ENCODE measurements around the gene NDUFC1.
"Not testable (repeated sequence)": the region's sequence is repeated elsewhere in the genome, so short reads cannot be mapped to it uniquely, and the experiment has no call there.

The NDUFC1 gene

GRCh38 chr4:139301821-139302611 lies at the start of gene NDUFC1:
Gene NDUFC1 (minus strand): TSS chr4:139302477. CDS start chr4:139295798, 6,679 bp downstream.
- Histone ChIP-seq H3K9ac (ENCODE audit: low read length) (peak within 1 kb of the TSS; percentile 94), H3K27ac (ENCODE audit: low read depth, low read length) (peak within 1 kb of the TSS; percentile 96), H3K4me3 (ENCODE audit: low read depth in 1 of 2, low read length in 2 of 2) (peak within 1 kb of the TSS; percentile 73 to 97), H3K27me3 (ENCODE audit: control insufficient read depth in 1 of 2, insufficient read depth in 2 of 2, low read length in 2 of 2) (no peaks in the 10 kb centered on the region), H3K9me3 (ENCODE audit: low read length) (no peaks in the 10 kb centered on the region), H3K4me1 (ENCODE audit: insufficient read depth, low read length) (peaks cover 31% of the 10 kb centered on the region), H3K36me3 (ENCODE audit: insufficient read depth, low read length) (no peaks in the 10 kb centered on the region)

- Histone ChIP-seq H3K9me3 (ENCODE audit: low read length) (no peaks in the 10 kb centered on the region), H3K36me3 (ENCODE audit: insufficient read depth, low read length) (peaks cover 6% of the 10 kb centered on the region), H3K4me1 (ENCODE audit: insufficient read depth, low read length) (no peaks in the 10 kb centered on the region), H3K27ac (ENCODE audit: low read depth, low read length) (no peak overlapping the region), H3K27me3 (ENCODE audit: control insufficient read depth in 1 of 2, insufficient read depth in 2 of 2, low read length in 2 of 2) (no peaks in the 10 kb centered on the region), H3K4me3 (ENCODE audit: low read depth in 1 of 2, low read length in 2 of 2) (no peak overlapping the region), H3K9ac (ENCODE audit: low read length) (no peak overlapping the region)
These were observed 35.3 kb upstream of the NDUFC1 start for GRCh38 chr4:139337612-139338011.

GRCh38 chr4:139333046-139333445 lies 30.8 kb upstream of the NDUFC1 start:
- peaks cover 13% of the 10 kb centered on the region for H3K4me1 ChIP-seq (ENCODE audit: insufficient read depth, low read length)
- no peaks in the 10 kb centered on the region for H3K9me3 ChIP-seq (ENCODE audit: low read length)
- H3K36me3 ChIP-seq (ENCODE audit: insufficient read depth, low read length) = peaks cover 4% of the 10 kb centered on the region
- H3K27ac ChIP-seq (ENCODE audit: low read depth, low read length) = no peak overlapping the region
- H3K9ac ChIP-seq (ENCODE audit: low read length) = no peak overlapping the region
- H3K4me3 ChIP-seq (ENCODE audit: low read depth in 1 of 2, low read length in 2 of 2) = no peak overlapping the region
- H3K27me3 ChIP-seq (ENCODE audit: control insufficient read depth in 1 of 2, insufficient read depth in 2 of 2, low read length in 2 of 2) = no peaks in the 10 kb centered on the region

GRCh38 chr4:139331185-139331584 lies 28.9 kb upstream of the NDUFC1 start:
- Histone ChIP-seq H3K27me3 (ENCODE audit: control insufficient read depth in 1 of 2, insufficient read depth in 2 of 2, low read length in 2 of 2) (no peaks in the 10 kb centered on the region), H3K9ac (ENCODE audit: low read length) (no peak overlapping the region), H3K9me3 (ENCODE audit: low read length) (no peaks in the 10 kb centered on the region), H3K36me3 (ENCODE audit: insufficient read depth, low read length) (peaks cover 4% of the 10 kb centered on the region), H3K27ac (ENCODE audit: low read depth, low read length) (no peak overlapping the region), H3K4me3 (ENCODE audit: low read depth in 1 of 2, low read length in 2 of 2) (no peak overlapping the region), H3K4me1 (ENCODE audit: insufficient read depth, low read length) (peaks cover 13% of the 10 kb centered on the region)

DNA sequence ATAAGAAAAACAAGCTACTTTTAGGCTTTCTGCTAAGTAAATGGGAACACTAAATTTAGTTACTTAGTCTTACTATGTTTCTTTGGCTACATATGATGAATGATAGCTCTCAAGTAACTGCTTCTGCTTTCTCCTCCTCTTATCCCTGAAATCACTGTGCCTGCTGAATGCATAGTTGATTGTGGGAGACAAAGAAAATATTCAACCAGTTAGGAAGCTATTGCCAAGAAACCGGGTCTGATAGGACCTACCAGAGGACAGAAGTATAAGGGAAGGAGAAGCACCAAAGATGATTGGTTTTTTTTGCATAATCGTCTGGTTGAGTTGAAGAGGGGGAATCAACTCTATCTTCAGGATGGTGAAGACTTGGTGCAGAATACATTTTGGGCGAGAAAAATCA lies 28.0 kb upstream of the NDUFC1 start:
- H3K9ac ChIP-seq (ENCODE audit: low read length) = no peak overlapping the region
- H3K4me1 ChIP-seq (ENCODE audit: insufficient read depth, low read length) = peaks cover 13% of the 10 kb centered on the region
- H3K4me3 ChIP-seq (ENCODE audit: low read depth in 1 of 2, low read length in 2 of 2) = no peak overlapping the region
- H3K36me3 ChIP-seq (ENCODE audit: insufficient read depth, low read length) = peaks cover 4% of the 10 kb centered on the region
- H3K27me3 ChIP-seq (ENCODE audit: control insufficient read depth in 1 of 2, insufficient read depth in 2 of 2, low read length in 2 of 2) = no peaks in the 10 kb centered on the region
- no peaks in the 10 kb centered on the region for H3K9me3 ChIP-seq (ENCODE audit: low read length)
- H3K27ac ChIP-seq (ENCODE audit: low read depth, low read length) = no peak overlapping the region

DNA sequence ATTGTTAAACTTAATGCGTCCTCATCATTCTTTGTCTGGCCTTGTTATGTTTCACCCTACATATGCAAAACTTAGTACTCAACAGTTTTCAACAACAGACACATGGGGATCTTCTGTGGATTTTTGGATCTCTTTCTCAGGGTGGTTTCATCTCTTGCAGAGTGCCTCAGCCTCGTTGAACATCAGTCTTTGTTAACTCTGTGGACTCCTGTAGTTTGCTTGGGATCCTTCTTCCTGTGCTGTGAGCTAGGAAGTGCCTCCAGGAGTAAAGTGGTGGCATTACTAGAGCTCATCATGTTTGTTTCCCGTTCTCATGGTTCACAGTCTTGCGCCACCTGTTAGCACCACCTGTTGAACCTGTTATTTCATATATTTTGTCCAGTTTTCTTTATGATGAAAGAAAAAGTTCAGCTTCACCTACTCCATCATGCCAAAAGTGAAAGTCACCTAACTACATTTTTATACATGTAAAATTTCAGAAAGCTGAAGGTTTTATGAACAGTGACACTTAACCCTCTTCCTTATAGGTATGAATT lies 27.5 kb upstream of the NDUFC1 start:
- no peak overlapping the region for H3K4me3 ChIP-seq (ENCODE audit: low read depth in 1 of 2, low read length in 2 of 2)
- H3K27me3 ChIP-seq (ENCODE audit: control insufficient read depth in 1 of 2, insufficient read depth in 2 of 2, low read length in 2 of 2) = no peaks in the 10 kb centered on the region
- peaks cover 13% of the 10 kb centered on the region for H3K4me1 ChIP-seq (ENCODE audit: insufficient read depth, low read length)
- H3K27ac ChIP-seq (ENCODE audit: low read depth, low read length) = no peak overlapping the region
- H3K36me3 ChIP-seq (ENCODE audit: insufficient read depth, low read length) = peaks cover 4% of the 10 kb centered on the region
- H3K9ac ChIP-seq (ENCODE audit: low read length) = no peak overlapping the region
- H3K9me3 ChIP-seq (ENCODE audit: low read length) = no peaks in the 10 kb centered on the region

GRCh38 chr4:139324620-139325019 lies 22.3 kb upstream of the NDUFC1 start:
- no peaks in the 10 kb centered on the region for H3K9me3 ChIP-seq (ENCODE audit: low read length)
- no peak overlapping the region for H3K27ac ChIP-seq (ENCODE audit: low read depth, low read length)
- H3K9ac ChIP-seq (ENCODE audit: low read length) = no peak overlapping the region
- H3K4me3 ChIP-seq (ENCODE audit: low read depth in 1 of 2, low read length in 2 of 2) = no peak overlapping the region
- H3K27me3 ChIP-seq (ENCODE audit: control insufficient read depth in 1 of 2, insufficient read depth in 2 of 2, low read length in 2 of 2) = no peaks in the 10 kb centered on the region
- peaks cover 23% of the 10 kb centered on the region for H3K4me1 ChIP-seq (ENCODE audit: insufficient read depth, low read length)
- no peaks in the 10 kb centered on the region for H3K36me3 ChIP-seq (ENCODE audit: insufficient read depth, low read length)

DNA sequence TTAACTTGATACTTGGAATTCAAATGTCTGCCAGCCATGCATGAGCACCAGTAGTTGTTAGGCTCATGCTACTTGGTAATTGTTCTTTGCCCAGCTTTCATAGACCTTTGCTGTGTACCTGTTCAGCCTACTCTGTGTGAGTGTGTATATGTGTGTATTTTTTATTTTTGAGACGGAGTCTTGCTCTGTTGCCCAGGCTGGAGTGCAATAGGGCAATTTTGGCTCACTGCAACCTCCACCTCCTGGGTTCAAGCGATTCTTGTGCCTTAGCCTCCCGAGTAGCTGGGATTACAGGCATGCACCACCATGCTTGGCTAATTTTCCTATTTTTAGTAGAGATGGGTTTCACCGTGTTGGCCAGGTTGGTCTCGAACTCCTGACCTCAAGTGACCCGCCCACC lies 20.3 kb upstream of the NDUFC1 start:
- peaks cover 24% of the 10 kb centered on the region for H3K4me1 ChIP-seq (ENCODE audit: insufficient read depth, low read length)
- H3K27me3 ChIP-seq (ENCODE audit: control insufficient read depth in 1 of 2, insufficient read depth in 2 of 2, low read length in 2 of 2); H3K9me3 ChIP-seq (ENCODE audit: low read length); H3K4me3 ChIP-seq (ENCODE audit: low read depth in 1 of 2, low read length in 2 of 2); H3K36me3 ChIP-seq (ENCODE audit: insufficient read depth, low read length); H3K9ac ChIP-seq (ENCODE audit: low read length); H3K27ac ChIP-seq (ENCODE audit: low read depth, low read length): not testable (repeated sequence)

DNA sequence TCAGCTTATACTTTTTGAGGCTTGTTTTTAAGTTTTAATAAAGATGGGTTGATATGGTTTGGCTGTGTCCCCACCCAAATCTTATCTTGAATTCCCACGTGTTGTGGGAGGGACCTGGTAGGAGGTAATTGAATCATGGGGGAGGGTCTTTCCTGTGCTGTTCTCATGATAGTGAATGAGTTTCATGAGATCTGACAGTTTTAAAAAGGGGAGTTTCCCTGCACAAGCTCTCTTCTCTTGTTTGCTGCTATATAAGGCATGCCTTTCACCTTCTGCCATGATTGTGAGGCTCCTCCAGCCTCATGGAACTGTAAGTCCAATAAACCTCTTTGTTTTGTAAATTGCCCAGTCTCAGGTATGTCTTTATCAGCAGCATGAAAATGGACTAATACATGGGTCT lies 19.8 kb upstream of the NDUFC1 start:
- H3K9ac ChIP-seq (ENCODE audit: low read length); H3K27ac ChIP-seq (ENCODE audit: low read depth, low read length); H3K36me3 ChIP-seq (ENCODE audit: insufficient read depth, low read length); H3K4me3 ChIP-seq (ENCODE audit: low read depth in 1 of 2, low read length in 2 of 2); H3K27me3 ChIP-seq (ENCODE audit: control insufficient read depth in 1 of 2, insufficient read depth in 2 of 2, low read length in 2 of 2); H3K9me3 ChIP-seq (ENCODE audit: low read length): not testable (repeated sequence)
- peaks cover 24% of the 10 kb centered on the region for H3K4me1 ChIP-seq (ENCODE audit: insufficient read depth, low read length)

GRCh38 chr4:139319571-139319970 lies 17.3 kb upstream of the NDUFC1 start:
- Histone ChIP-seq H3K9ac (ENCODE audit: low read length) (no peak overlapping the region), H3K4me1 (ENCODE audit: insufficient read depth, low read length) (peaks cover 27% of the 10 kb centered on the region), H3K4me3 (ENCODE audit: low read depth in 1 of 2, low read length in 2 of 2) (no peak overlapping the region), H3K27me3 (ENCODE audit: control insufficient read depth in 1 of 2, insufficient read depth in 2 of 2, low read length in 2 of 2) (no peaks in the 10 kb centered on the region), H3K36me3 (ENCODE audit: insufficient read depth, low read length) (no peaks in the 10 kb centered on the region), H3K9me3 (ENCODE audit: low read length) (no peaks in the 10 kb centered on the region), H3K27ac (ENCODE audit: low read depth, low read length) (no peak overlapping the region)

DNA sequence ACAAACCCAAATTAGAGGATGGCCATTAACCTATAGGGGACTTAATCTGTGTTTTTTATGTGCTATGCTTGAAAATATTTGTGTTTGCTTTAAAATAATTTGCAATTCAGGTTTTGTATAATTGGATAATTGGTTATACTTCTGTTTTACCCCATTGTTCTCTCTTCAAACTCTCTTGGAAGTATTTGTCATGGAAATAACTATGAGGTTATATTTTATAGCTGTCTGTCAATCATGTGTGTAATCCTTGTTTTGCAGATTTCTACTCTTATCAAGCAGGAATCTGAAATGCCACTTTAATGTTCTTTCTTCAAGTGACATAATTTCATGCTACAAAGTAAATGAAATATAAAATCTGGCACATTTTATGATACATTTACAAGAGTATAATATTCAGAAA lies 15.4 kb upstream of the NDUFC1 start:
- no peaks in the 10 kb centered on the region for H3K9me3 ChIP-seq (ENCODE audit: low read length)
- H3K9ac ChIP-seq (ENCODE audit: low read length) = no peak overlapping the region
- no peaks in the 10 kb centered on the region for H3K27me3 ChIP-seq (ENCODE audit: control insufficient read depth in 1 of 2, insufficient read depth in 2 of 2, low read length in 2 of 2)
- H3K36me3 ChIP-seq (ENCODE audit: insufficient read depth, low read length) = no peaks in the 10 kb centered on the region
- H3K4me1 ChIP-seq (ENCODE audit: insufficient read depth, low read length) = peaks cover 20% of the 10 kb centered on the region
- H3K27ac ChIP-seq (ENCODE audit: low read depth, low read length) = no peak overlapping the region
- H3K4me3 ChIP-seq (ENCODE audit: low read depth in 1 of 2, low read length in 2 of 2) = no peak overlapping the region

DNA sequence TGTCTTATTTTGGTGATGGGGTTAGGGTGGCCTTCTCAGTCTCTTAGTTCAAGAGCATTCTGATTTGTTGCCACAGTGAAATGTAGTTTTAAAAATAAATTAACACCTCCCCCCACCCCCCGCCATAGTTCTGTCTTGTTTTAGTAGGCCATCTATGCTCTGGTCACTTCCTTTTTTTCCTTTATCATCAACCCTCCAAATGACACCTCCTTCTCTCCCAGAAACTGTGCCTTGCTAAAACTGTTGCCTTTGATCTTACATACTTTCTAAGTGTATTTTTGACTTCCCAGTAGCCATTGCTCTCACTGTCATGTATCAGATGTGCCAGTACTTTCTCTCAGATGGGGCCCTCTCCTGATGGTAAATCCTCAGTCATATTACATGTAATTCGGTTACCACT lies 14.5 kb upstream of the NDUFC1 start:
- Histone ChIP-seq H3K9me3 (ENCODE audit: low read length) (no peaks in the 10 kb centered on the region), H3K4me3 (ENCODE audit: low read depth in 1 of 2, low read length in 2 of 2) (no peak overlapping the region), H3K27ac (ENCODE audit: low read depth, low read length) (no peak overlapping the region), H3K27me3 (ENCODE audit: control insufficient read depth in 1 of 2, insufficient read depth in 2 of 2, low read length in 2 of 2) (no peaks in the 10 kb centered on the region), H3K36me3 (ENCODE audit: insufficient read depth, low read length) (no peaks in the 10 kb centered on the region), H3K9ac (ENCODE audit: low read length) (no peak overlapping the region), H3K4me1 (ENCODE audit: insufficient read depth, low read length) (peaks cover 29% of the 10 kb centered on the region)
